ENCODE results near the gene CCDC6. TPM values are rescaled to one million over a fixed set of nuclear protein-coding genes. Genes with fewer than 3 reads are reported as not detected.
"Not testable (repeated sequence)": the region's sequence is repeated elsewhere in the genome, so short reads cannot be mapped to it uniquely, and the experiment has no call there.

The CCDC6 gene
- total RNA-seq, 4 donors from 2014 or later, result 52.5 to 65.8 (median 57.7) TPM

- Histone ChIP-seq H3K36me3 (peaks cover 8 to 83% (median 16%) of the 10 kb centered on the region in 3 donors), H3K4me1 (peaks cover 0 to 15% (median 0%) of the 10 kb centered on the region in 3 donors), H3K27ac (no peak overlapping the region), H3K9me3 (no peaks in the 10 kb centered on the region), H3K4me3 (no peak overlapping the region), H3K27me3 (no peaks in the 10 kb centered on the region)
- intact Hi-C loops (cut with DNase I), result no loop called here
- 56 to 61% methylated on average over 2 of the region's 2 CpGs for WGBS, 2 donors
- no peak for DNase-seq
- no peak for TF ChIP-seq CTCF (IDR thresholded peaks at IDR 0.05)
- TF ChIP-seq POLR2A (IDR thresholded peaks at IDR 0.05), result no peak
Measured at GRCh38 chr10:59791601-59792000, 114.8 kb downstream of the CCDC6 start.

GRCh38 chr10:59790080-59790479, 116.3 kb downstream of the CCDC6 start:
- WGBS, 2 donors, result 90 to 100% methylated on average over 1 to 2 of the region's 2 CpGs
- H3K27ac ChIP-seq; intact Hi-C loops (cut with DNase I); H3K4me3 ChIP-seq; H3K9me3 ChIP-seq; H3K27me3 ChIP-seq; DNase-seq: not testable (repeated sequence)
- Histone ChIP-seq H3K36me3 (peaks cover 8 to 69% (median 16%) of the 10 kb centered on the region in 3 donors), H3K4me1 (peaks cover 0 to 15% (median 0%) of the 10 kb centered on the region in 3 donors)

GRCh38 chr10:59788914-59789313, 117.4 kb downstream of the CCDC6 start:
- peaks cover 0 to 11% (median 0%) of the 10 kb centered on the region in 3 donors for H3K4me1 ChIP-seq
- H3K4me3 ChIP-seq; H3K27me3 ChIP-seq; intact Hi-C loops (cut with DNase I); DNase-seq; H3K27ac ChIP-seq; H3K9me3 ChIP-seq: not testable (repeated sequence)
- peaks cover 8 to 57% (median 16%) of the 10 kb centered on the region in 3 donors for H3K36me3 ChIP-seq
- 80% methylated on average over 2 to 5 of the region's 5 CpGs for WGBS, 2 donors

- H3K4me1 ChIP-seq; H3K4me3 ChIP-seq; DNase-seq; H3K27ac ChIP-seq; H3K27me3 ChIP-seq; intact Hi-C loops (cut with DNase I); H3K9me3 ChIP-seq: not testable (repeated sequence)
- H3K36me3 ChIP-seq, result peaks cover 0 to 39% (median 2%) of the 10 kb centered on the region in 3 donors
- 82 to 89% methylated on average over 7 of the region's 7 CpGs for WGBS, 2 donors
Measured at GRCh38 chr10:59787032-59787431, 119.3 kb downstream of the CCDC6 start.

- H3K36me3 ChIP-seq, result peaks cover 0 to 23% (median 0%) of the 10 kb centered on the region in 3 donors
- H3K27ac ChIP-seq; H3K4me1 ChIP-seq; DNase-seq; intact Hi-C loops (cut with DNase I); H3K9me3 ChIP-seq; H3K27me3 ChIP-seq; H3K4me3 ChIP-seq: not testable (repeated sequence)
- WGBS, 2 donors, result 93 to 94% methylated on average over 2 to 3 of the region's 3 CpGs
Measured at GRCh38 chr10:59785476-59785875, 120.9 kb downstream of the CCDC6 start.

GRCh38 chr10:59781511-59781910, 124.8 kb downstream of the CCDC6 start:
- no peaks in the 10 kb centered on the region for H3K9me3 ChIP-seq
- no peaks in the 10 kb centered on the region for H3K36me3 ChIP-seq
- 87 to 89% methylated on average over 8 of the region's 8 CpGs for WGBS, 2 donors
- intact Hi-C loops (cut with DNase I), result no loop called here
- TF ChIP-seq POLR2A (IDR thresholded peaks at IDR 0.05), result no peak
- H3K4me3 ChIP-seq, result no peak overlapping the region
- H3K27me3 ChIP-seq, result no peaks in the 10 kb centered on the region
- DNase-seq, result no peak
- H3K27ac ChIP-seq, result no peak overlapping the region
- H3K4me1 ChIP-seq, result no peaks in the 10 kb centered on the region

GRCh38 chr10:59779756-59780533, 126.4 kb downstream of the CCDC6 start:
- H3K9me3 ChIP-seq, result no peaks in the 10 kb centered on the region
- no peak overlapping the region for H3K4me3 ChIP-seq
- no peaks in the 10 kb centered on the region for H3K27me3 ChIP-seq
- DNase-seq, result no peak
- no peaks in the 10 kb centered on the region for H3K4me1 ChIP-seq
- no peak for TF ChIP-seq POLR2A (IDR thresholded peaks at IDR 0.05)
- intact Hi-C loops (cut with DNase I), result no loop called here
- H3K27ac ChIP-seq, result no peak overlapping the region
- H3K36me3 ChIP-seq, result no peaks in the 10 kb centered on the region
- 73 to 76% methylated on average over 6 of the region's 6 CpGs for WGBS, 2 donors

- WGBS, 2 donors, result 70 to 86% methylated on average over 1 to 6 of the region's 6 CpGs
- DNase-seq, result no peak
- Histone ChIP-seq H3K9me3 (no peaks in the 10 kb centered on the region), H3K36me3 (no peaks in the 10 kb centered on the region), H3K4me1 (no peaks in the 10 kb centered on the region), H3K27ac (no peak overlapping the region), H3K27me3 (no peaks in the 10 kb centered on the region), H3K4me3 (no peak overlapping the region)
- TF ChIP-seq POLR2A (IDR thresholded peaks at IDR 0.05) (no peak), CTCF (IDR thresholded peaks at IDR 0.05) (no peak)
- intact Hi-C loops (cut with DNase I), result no loop called here
Measured at GRCh38 chr10:59774451-59774850, 131.9 kb downstream of the CCDC6 start.
